ENCODE data around the gene TRIM14.

TRIM14 gene, protein sequence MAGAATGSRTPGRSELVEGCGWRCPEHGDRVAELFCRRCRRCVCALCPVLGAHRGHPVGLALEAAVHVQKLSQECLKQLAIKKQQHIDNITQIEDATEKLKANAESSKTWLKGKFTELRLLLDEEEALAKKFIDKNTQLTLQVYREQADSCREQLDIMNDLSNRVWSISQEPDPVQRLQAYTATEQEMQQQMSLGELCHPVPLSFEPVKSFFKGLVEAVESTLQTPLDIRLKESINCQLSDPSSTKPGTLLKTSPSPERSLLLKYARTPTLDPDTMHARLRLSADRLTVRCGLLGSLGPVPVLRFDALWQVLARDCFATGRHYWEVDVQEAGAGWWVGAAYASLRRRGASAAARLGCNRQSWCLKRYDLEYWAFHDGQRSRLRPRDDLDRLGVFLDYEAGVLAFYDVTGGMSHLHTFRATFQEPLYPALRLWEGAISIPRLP

DNA sequence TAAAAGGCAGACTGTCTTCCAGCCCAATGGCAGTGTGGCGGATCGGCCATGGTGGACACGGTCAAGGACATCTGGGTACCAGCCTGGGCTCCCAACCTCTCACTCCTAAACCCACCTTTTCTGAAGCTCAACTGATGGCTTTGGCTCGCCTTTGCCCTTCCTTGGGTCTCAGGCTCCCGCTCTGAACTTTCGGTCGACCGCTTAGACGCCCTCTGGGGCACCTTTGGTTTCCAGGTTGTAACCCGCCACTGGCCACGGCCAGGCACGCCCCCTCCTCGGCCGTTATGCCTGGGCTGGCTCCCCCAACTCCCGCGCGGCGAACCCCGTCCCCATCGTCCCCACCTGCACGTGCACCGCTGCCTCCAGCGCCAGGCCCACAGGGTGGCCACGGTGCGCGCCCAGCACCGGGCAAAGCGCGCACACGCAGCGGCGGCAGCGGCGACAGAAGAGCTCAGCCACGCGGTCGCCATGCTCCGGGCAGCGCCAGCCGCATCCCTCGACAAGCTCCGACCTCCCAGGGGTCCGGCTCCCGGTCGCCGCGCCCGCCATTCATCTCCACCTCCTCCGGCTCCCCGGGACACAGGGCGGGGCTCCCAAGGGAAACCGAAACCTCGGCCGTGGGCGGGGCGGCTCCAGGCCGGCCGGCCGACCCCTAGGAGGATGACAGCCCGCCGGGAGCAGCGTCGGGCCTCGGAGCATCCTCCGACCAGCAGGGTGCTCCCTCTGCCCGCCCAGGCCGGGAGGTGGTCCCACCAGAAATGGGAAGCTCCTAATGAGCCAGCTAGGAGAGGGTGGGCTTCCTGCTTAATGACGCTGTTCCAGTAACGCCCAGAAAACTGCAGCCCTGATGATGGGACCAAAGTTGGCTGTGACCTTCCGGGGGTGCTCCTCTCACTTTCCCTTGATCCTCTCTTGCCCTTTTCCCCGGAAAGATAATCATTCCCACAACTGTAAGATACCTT, at the start of gene TRIM14:
TRIM14 (minus strand) TSS at position 583 of the 962 bp plus-strand sequence; CDS start at position 549, 34 bp downstream.
- TF ChIP-seq, protein P1, sequence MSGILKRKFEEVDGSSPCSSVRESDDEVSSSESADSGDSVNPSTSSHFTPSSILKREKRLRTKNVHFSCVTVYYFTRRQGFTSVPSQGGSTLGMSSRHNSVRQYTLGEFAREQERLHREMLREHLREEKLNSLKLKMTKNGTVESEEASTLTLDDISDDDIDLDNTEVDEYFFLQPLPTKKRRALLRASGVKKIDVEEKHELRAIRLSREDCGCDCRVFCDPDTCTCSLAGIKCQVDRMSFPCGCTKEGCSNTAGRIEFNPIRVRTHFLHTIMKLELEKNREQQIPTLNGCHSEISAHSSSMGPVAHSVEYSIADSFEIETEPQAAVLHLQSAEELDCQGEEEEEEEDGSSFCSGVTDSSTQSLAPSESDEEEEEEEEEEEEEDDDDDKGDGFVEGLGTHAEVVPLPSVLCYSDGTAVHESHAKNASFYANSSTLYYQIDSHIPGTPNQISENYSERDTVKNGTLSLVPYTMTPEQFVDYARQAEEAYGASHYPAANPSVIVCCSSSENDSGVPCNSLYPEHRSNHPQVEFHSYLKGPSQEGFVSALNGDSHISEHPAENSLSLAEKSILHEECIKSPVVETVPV (CRISPR knock-in tag; IDR thresholded peaks at IDR 0.05) = no peak
- TF ChIP-seq ZC3H10 (CRISPR knock-in tag; IDR thresholded peaks at IDR 0.05) = no peak
- TF ChIP-seq PPARA (CRISPR knock-in tag; IDR thresholded peaks at IDR 0.05; ENCODE audit: borderline replicate concordance) = no peak
- TF ChIP-seq ZNF8 (CRISPR knock-in tag; IDR thresholded peaks at IDR 0.05) = no peak
- TF ChIP-seq ZNF70 (CRISPR knock-in tag; IDR thresholded peaks at IDR 0.05) = no peak
- TF ChIP-seq TOX (CRISPR knock-in tag; IDR thresholded peaks at IDR 0.05; ENCODE audit: borderline replicate concordance) = no peak
- ATAC-seq = peak; percentile 92

DNA sequence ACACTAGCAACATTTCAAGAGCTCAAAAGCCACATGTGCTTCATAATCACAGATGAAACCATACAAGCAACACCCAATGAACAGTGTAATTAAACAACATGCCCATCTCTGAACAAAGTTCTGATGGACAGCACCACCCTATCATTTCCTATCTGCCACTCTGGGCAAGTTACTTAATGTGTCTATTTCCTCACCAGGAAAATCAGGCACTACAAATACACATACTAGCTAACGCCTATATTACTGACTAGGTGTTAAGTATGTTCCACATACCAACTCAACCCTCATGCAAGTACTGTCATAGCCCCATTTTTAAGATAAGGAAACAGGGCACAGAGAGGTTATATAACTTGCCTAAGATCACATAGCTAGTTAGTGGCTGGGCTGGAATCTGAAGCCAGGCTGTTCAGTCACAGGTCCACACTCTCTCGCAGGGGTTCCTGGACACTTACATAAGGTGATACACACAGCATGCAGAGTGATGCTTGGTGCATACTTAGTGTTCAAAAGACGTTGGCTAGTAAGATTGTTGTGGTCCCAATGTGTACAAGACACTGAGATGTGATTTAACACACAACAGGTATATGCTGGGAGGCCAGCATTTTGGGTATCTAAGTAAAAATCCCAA, 49.2 kb upstream of the TRIM14 start:
- no peak for ATAC-seq
- no peak for TF ChIP-seq ESRRG (CRISPR knock-in tag; IDR thresholded peaks at IDR 0.05)
- no peak for TF ChIP-seq PPARA (CRISPR knock-in tag; IDR thresholded peaks at IDR 0.05; ENCODE audit: borderline replicate concordance)
- no peak for TF ChIP-seq ZNF70 (CRISPR knock-in tag; IDR thresholded peaks at IDR 0.05)
- TF ChIP-seq, protein P1 (CRISPR knock-in tag; IDR thresholded peaks at IDR 0.05) = no peak
- TF ChIP-seq, protein P2, sequence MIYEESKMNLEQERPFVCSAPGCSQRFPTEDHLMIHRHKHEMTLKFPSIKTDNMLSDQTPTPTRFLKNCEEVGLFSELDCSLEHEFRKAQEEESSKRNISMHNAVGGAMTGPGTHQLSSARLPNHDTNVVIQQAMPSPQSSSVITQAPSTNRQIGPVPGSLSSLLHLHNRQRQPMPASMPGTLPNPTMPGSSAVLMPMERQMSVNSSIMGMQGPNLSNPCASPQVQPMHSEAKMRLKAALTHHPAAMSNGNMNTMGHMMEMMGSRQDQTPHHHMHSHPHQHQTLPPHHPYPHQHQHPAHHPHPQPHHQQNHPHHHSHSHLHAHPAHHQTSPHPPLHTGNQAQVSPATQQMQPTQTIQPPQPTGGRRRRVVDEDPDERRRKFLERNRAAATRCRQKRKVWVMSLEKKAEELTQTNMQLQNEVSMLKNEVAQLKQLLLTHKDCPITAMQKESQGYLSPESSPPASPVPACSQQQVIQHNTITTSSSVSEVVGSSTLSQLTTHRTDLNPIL (CRISPR knock-in tag; IDR thresholded peaks at IDR 0.05; ENCODE audit: low read depth) = no peak
- no peak for TF ChIP-seq TOX (CRISPR knock-in tag; IDR thresholded peaks at IDR 0.05; ENCODE audit: borderline replicate concordance)
- TF ChIP-seq, protein P3, sequence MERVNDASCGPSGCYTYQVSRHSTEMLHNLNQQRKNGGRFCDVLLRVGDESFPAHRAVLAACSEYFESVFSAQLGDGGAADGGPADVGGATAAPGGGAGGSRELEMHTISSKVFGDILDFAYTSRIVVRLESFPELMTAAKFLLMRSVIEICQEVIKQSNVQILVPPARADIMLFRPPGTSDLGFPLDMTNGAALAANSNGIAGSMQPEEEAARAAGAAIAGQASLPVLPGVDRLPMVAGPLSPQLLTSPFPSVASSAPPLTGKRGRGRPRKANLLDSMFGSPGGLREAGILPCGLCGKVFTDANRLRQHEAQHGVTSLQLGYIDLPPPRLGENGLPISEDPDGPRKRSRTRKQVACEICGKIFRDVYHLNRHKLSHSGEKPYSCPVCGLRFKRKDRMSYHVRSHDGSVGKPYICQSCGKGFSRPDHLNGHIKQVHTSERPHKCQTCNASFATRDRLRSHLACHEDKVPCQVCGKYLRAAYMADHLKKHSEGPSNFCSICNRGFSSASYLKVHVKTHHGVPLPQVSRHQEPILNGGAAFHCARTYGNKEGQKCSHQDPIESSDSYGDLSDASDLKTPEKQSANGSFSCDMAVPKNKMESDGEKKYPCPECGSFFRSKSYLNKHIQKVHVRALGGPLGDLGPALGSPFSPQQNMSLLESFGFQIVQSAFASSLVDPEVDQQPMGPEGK (CRISPR knock-in tag; IDR thresholded peaks at IDR 0.05; ENCODE audit: borderline replicate concordance) = no peak

DNA sequence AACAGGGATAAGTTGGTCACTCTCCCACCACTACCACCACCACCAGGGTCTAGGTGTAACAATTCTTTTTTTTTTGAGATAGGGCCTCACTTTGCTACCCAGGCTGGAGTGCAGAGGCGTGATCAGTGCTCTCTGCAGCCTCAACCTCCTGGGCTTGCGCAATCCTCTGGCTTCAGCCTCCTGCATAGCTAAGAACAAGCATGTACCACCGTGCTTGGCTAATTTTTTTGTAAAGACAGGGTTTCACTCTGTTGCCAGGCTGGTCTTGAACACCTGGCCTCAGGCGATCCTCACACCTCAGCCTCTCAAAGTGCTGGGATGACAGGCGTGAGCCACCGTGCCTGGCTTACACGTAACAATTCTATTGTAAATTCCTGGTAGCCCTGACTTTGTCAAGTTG, 45.9 kb upstream of the TRIM14 start:
- ATAC-seq = no peak
- no peak for TF ChIP-seq ZC3H10 (CRISPR knock-in tag; IDR thresholded peaks at IDR 0.05)
- no peak for TF ChIP-seq ZNF8 (CRISPR knock-in tag; IDR thresholded peaks at IDR 0.05)
- TF ChIP-seq, protein P2 (CRISPR knock-in tag; IDR thresholded peaks at IDR 0.05; ENCODE audit: low read depth) = no peak
- TF ChIP-seq BACH2 (CRISPR knock-in tag; IDR thresholded peaks at IDR 0.05; ENCODE audit: borderline replicate concordance) = no peak
- TF ChIP-seq TCF4 (CRISPR knock-in tag; IDR thresholded peaks at IDR 0.05; ENCODE audit: borderline replicate concordance) = no peak
- TF ChIP-seq, protein P3 (CRISPR knock-in tag; IDR thresholded peaks at IDR 0.05; ENCODE audit: borderline replicate concordance) = no peak
- TF ChIP-seq SNAI2 (CRISPR knock-in tag; IDR thresholded peaks at IDR 0.05) = no peak
- TF ChIP-seq ARNTL (CRISPR knock-in tag; IDR thresholded peaks at IDR 0.05; ENCODE audit: borderline replicate concordance, low read depth) = no peak
- TF ChIP-seq ZNF70 (CRISPR knock-in tag; IDR thresholded peaks at IDR 0.05) = no peak
- TF ChIP-seq PPARA (CRISPR knock-in tag; IDR thresholded peaks at IDR 0.05; ENCODE audit: borderline replicate concordance) = no peak
